HL-60 (cell line): ENCODE measurements around the gene RSPH3.

Experiments
- POLR2AphosphoS5 ChIP-seq: IDR thresholded peaks from 2 replicates; pipeline ENCODE4 v1.6.1; 2012; ENCODE audit warnings: low read depth
- REST ChIP-seq: IDR thresholded peaks from 2 replicates; pipeline ENCODE4 v1.6.1; 2012; ENCODE audit warnings: low read depth; ENCODE audit not compliant: insufficient replicate concordance
- TF ChIP-seq, protein P1 (sequence below): IDR thresholded peaks from one replicate; pipeline ENCODE4 v1.5.1; 2011; ENCODE audit warnings: low read length, control low read depth, inconsistent platforms; ENCODE audit not compliant: insufficient read depth

- TF ChIP-seq REST = no peak
- TF ChIP-seq, protein P1, sequence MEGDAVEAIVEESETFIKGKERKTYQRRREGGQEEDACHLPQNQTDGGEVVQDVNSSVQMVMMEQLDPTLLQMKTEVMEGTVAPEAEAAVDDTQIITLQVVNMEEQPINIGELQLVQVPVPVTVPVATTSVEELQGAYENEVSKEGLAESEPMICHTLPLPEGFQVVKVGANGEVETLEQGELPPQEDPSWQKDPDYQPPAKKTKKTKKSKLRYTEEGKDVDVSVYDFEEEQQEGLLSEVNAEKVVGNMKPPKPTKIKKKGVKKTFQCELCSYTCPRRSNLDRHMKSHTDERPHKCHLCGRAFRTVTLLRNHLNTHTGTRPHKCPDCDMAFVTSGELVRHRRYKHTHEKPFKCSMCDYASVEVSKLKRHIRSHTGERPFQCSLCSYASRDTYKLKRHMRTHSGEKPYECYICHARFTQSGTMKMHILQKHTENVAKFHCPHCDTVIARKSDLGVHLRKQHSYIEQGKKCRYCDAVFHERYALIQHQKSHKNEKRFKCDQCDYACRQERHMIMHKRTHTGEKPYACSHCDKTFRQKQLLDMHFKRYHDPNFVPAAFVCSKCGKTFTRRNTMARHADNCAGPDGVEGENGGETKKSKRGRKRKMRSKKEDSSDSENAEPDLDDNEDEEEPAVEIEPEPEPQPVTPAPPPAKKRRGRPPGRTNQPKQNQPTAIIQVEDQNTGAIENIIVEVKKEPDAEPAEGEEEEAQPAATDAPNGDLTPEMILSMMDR = no peak
- TF ChIP-seq POLR2AphosphoS5 = no peak
Observed at GRCh38 chr6:158923805-158924498, 76.0 kb downstream of the RSPH3 start.
